ENCODE measurements around the gene FOXJ2.
"Not testable (repeated sequence)": the region's sequence is repeated elsewhere in the genome, so short reads cannot be mapped to it uniquely, and the experiment has no call there.

The FOXJ2 gene

GRCh38 chr12:8032242-8033152 lies at the start of gene FOXJ2:
TSS of gene FOXJ2 (plus strand) at chr12:8032716. CDS start at chr12:8039833, 7,117 bp downstream.
- DNase-seq = peak; percentile 32

- DNase-seq = not testable (repeated sequence)
Measured at GRCh38 chr12:7983019-7983418, 49.5 kb upstream of the FOXJ2 start.

GRCh38 chr12:7983460-7983859 lies 49.1 kb upstream of the FOXJ2 start:
- DNase-seq = not testable (repeated sequence)

GRCh38 chr12:7984900-7985299 lies 47.6 kb upstream of the FOXJ2 start:
- no peak for DNase-seq

GRCh38 chr12:7985802-7986418 lies 46.6 kb upstream of the FOXJ2 start:
- no peak for DNase-seq

GRCh38 chr12:7989827-7990491 lies 42.6 kb upstream of the FOXJ2 start:
- DNase-seq = no peak

- no peak for DNase-seq
Measured at GRCh38 chr12:7991535-7991934, 41.0 kb upstream of the FOXJ2 start.

- no peak for DNase-seq
Measured at GRCh38 chr12:7994731-7995205, 37.7 kb upstream of the FOXJ2 start.

- DNase-seq = peak; percentile 45
Measured at GRCh38 chr12:7995266-7995963, 37.1 kb upstream of the FOXJ2 start.

GRCh38 chr12:8000827-8001226 lies 31.7 kb upstream of the FOXJ2 start:
- DNase-seq = not testable (repeated sequence)

- DNase-seq = not testable (repeated sequence)
Measured at GRCh38 chr12:8001496-8001895, 31.0 kb upstream of the FOXJ2 start.

GRCh38 chr12:8004897-8005296 lies 27.6 kb upstream of the FOXJ2 start:
- DNase-seq = not testable (repeated sequence)

GRCh38 chr12:8011331-8011730 lies 21.2 kb upstream of the FOXJ2 start:
- no peak for DNase-seq

GRCh38 chr12:8012651-8013309 lies 19.7 kb upstream of the FOXJ2 start:
- no peak for DNase-seq

GRCh38 chr12:8014836-8015235 lies 17.7 kb upstream of the FOXJ2 start:
- no peak for DNase-seq

GRCh38 chr12:8018213-8018612 lies 14.3 kb upstream of the FOXJ2 start:
- not testable (repeated sequence) for DNase-seq

GRCh38 chr12:8018666-8019581 lies 13.6 kb upstream of the FOXJ2 start:
- DNase-seq = no peak

- peak; percentile 98 for DNase-seq
Measured at GRCh38 chr12:8026291-8026900, 6.1 kb upstream of the FOXJ2 start.

- DNase-seq = no peak
Measured at GRCh38 chr12:8027856-8028255, 4.7 kb upstream of the FOXJ2 start.

- no peak for DNase-seq
Measured at GRCh38 chr12:8028267-8028666, 4.2 kb upstream of the FOXJ2 start.

- DNase-seq = no peak
Measured at GRCh38 chr12:8030189-8030588, 2.3 kb upstream of the FOXJ2 start.
